Stomach (tissue), 9 donors: Measurements from ENCODE around the gene MAPK13. TPM values are rescaled to one million over a fixed set of nuclear protein-coding genes. Genes with fewer than 3 reads are reported as not detected.
A peak's percentile ranks its signal among the peaks of the same experiment; 100 is the strongest.

ENCODE experiments used
- DNase-seq, 2 donors: peaks; one replicate each; pipeline versions ENCODE4 v3.0.0 to v3.0.0-alpha.2; 2013 to 2019
- H3K27ac ChIP-seq, 5 donors: fragments of 200-600 bp in 4 of 5; sonication (generic) in 4 of 5; one replicate each; pipeline ENCODE4 v1.5.1; 2013 to 2019; ENCODE audit warnings: mild to moderate bottlenecking in 1 of 5, moderate library complexity in 1 of 5
- H3K27me3 ChIP-seq, 3 donors: fragments of 200-600 bp; sonication (generic); one replicate each; pipeline ENCODE4 v1.5.1; 2017 to 2019; ENCODE audit warnings: mixed run types in 1 of 3
- H3K36me3 ChIP-seq, 4 donors: fragments of 200-600 bp; sonication (generic); 1 replicate in 3 of 4; 2 replicates in 1 of 4; pipeline ENCODE4 v1.5.1; 2016 to 2019
- H3K4me1 ChIP-seq, 4 donors: fragments of 200-600 bp; sonication (generic); one replicate each; pipeline ENCODE4 v1.5.1; 2016 to 2019
- H3K4me3 ChIP-seq, 4 donors: fragments of 200-600 bp; sonication (generic) in 3 of 4; one replicate each; pipeline ENCODE4 v1.5.1; 2016 to 2019; ENCODE audit warnings: mild to moderate bottlenecking in 1 of 4
- H3K9me3 ChIP-seq, 4 donors: fragments of 200-600 bp; sonication (generic); one replicate each; pipeline ENCODE4 v1.5.1; 2016 to 2019
- EP300 ChIP-seq: sonication (generic); formaldehyde crosslinking; IDR thresholded peaks from one replicate; pipeline ENCODE4 v1.6.1; 2017; ENCODE audit warnings: antibody characterized with exemption
- POLR2A ChIP-seq, 4 donors: fragments of 450-650 bp; IDR thresholded peaks; one replicate each; pipeline ENCODE4 v1.6.1; 2016; ENCODE audit warnings: antibody characterized with exemption in 4 of 4, control low read depth in 2 of 4, mild to moderate bottlenecking in 1 of 4, moderate library complexity in 1 of 4
- POLR2AphosphoS5 ChIP-seq, 3 donors: sonication (generic); formaldehyde crosslinking; IDR thresholded peaks; one replicate each; pipeline ENCODE4 v1.6.1; 2016; ENCODE audit warnings: antibody characterized with exemption in 3 of 3
- WGBS, 5 donors: extraction: QIAGEN DNeasy Blood & Tissue Kit in 3 of 5; methylation state at CpG; one replicate each; pipeline versions ENCODE4 v1.1.5 to v1.1.7; 2013 to 2018; 5-methylcytosine and 5-hydroxymethylcytosine counted together
- intact Hi-C: fragments of 100-400 bp; cut with DNase I; formaldehyde crosslinking; loops from one replicate; pipeline ENCODE4 v1.15.1; 2023; ENCODE audit warnings: low total_unique reads
- polyA plus RNA-seq, 3 donors: library from polyadenylated mRNA; stranded (reverse); fragments of 200-250 nt; gene quantifications; one replicate each; pipeline ENCODE4 v1.2.3, GENCODE V29; 2013
- total RNA-seq, 5 donors: library from RNA; depleted of rRNA; stranded (reverse); fragments of >200 nt; gene quantifications; one replicate each; pipeline versions ENCODE4 v1.1.0 to v1.2.3, GENCODE V29; 2014 to 2016
- TF ChIP-seq, protein P1 (sequence below), 7 experiments: fragments of 450-650 bp in 4 of 7; fragments of 200-600 bp in 3 of 7; sonication (generic) in 3 of 7; IDR thresholded peaks; one replicate each; pipeline ENCODE4 v1.5.1; 2016 to 2019; ENCODE audit warnings: antibody characterized with exemption in 7 of 7, control low read depth in 2 of 7, mild to moderate bottlenecking in 1 of 7
- donor health status: healthy with polysubstance abuse.
- donor health status: Bipolar disorder and iron deficiency.
- donor health status: healthy.

MAPK13 gene
- total and polyA plus RNA-seq, 8 donors, result 19.8 to 95.9 (median 34.5) TPM

DNA sequence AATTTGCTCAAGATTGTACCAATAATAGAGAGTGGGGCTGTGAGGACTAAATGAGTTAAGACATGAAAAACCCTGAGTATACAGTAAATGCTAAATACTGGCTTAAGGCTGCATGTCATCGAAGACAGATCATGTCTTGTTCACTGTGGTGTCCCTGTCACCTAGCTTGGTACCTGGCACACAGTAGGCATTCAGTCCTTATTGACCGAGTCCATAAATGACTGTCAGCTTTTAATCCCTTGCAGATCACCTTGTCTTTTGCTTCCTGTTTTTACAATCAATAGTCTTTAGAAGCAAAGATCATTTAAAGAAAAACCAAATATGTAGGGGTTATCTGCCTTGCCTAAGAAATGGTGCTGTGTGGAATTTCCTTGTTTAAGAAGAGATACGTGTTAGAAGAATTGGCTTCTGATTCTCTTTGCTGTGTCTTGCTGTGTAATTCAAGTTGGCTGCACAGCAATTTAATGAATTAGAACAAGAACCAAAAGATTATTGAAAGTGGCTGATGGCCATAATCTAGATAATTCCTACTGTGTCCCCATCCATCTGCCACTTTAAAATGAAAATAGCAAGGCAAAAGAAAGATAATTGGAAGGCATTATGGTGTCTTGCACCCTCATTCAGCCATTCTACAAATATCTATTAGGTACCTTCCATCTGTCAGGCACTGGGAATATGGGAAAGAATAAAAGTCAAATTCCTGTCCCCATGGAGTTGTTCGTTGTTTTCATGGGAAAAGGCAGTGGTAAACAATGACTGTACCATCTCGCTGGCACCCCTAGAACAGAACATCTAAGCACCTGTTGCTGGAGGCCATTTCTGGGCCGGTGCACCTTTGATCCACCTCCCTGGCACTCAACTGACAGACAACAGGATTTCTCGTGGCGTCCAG is 12.4 kb upstream of the MAPK13 start:
- TF ChIP-seq, protein P1, sequence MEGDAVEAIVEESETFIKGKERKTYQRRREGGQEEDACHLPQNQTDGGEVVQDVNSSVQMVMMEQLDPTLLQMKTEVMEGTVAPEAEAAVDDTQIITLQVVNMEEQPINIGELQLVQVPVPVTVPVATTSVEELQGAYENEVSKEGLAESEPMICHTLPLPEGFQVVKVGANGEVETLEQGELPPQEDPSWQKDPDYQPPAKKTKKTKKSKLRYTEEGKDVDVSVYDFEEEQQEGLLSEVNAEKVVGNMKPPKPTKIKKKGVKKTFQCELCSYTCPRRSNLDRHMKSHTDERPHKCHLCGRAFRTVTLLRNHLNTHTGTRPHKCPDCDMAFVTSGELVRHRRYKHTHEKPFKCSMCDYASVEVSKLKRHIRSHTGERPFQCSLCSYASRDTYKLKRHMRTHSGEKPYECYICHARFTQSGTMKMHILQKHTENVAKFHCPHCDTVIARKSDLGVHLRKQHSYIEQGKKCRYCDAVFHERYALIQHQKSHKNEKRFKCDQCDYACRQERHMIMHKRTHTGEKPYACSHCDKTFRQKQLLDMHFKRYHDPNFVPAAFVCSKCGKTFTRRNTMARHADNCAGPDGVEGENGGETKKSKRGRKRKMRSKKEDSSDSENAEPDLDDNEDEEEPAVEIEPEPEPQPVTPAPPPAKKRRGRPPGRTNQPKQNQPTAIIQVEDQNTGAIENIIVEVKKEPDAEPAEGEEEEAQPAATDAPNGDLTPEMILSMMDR (IDR thresholded peaks at IDR 0.05), result no peak
- TF ChIP-seq EP300, result no peak
- TF ChIP-seq POLR2A (IDR thresholded peaks at IDR 0.05), result no peak
- Histone ChIP-seq H3K36me3 (peaks cover 0 to 12% (median 9%) of the 10 kb centered on the region in 4 donors), H3K27me3 (no peaks in the 10 kb centered on the region), H3K9me3 (no peaks in the 10 kb centered on the region), H3K4me3 (no peak overlapping the region), H3K4me1 (peaks cover 11 to 90% (median 43%) of the 10 kb centered on the region in 4 donors), H3K27ac (peak overlapping the region in 4 of 5 donors; percentile 9 to 59 (median 32))
- DNase-seq, result no peak
- 54 to 73% (median 64%) methylated on average over 8 of the region's 8 CpGs for WGBS, 5 donors
- intact Hi-C loops, result no loop called here

- Histone ChIP-seq H3K27me3 (no peaks in the 10 kb centered on the region), H3K4me3 (no peak overlapping the region), H3K27ac (peak overlapping the region in 4 of 5 donors; percentile 9 to 59 (median 32)), H3K4me1 (peaks cover 15 to 90% (median 46%) of the 10 kb centered on the region in 4 donors), H3K9me3 (no peaks in the 10 kb centered on the region), H3K36me3 (peaks cover 0 to 12% (median 8%) of the 10 kb centered on the region in 4 donors)
- TF ChIP-seq, protein P1 (IDR thresholded peaks at IDR 0.05), result no peak
- peak in 2 of 3 donors; percentile 46 to 50 for TF ChIP-seq POLR2AphosphoS5 (IDR thresholded peaks at IDR 0.05)
- no peak for TF ChIP-seq POLR2A (IDR thresholded peaks at IDR 0.05)
- 21 to 46% (median 31%) methylated on average over 4 of the region's 4 CpGs for WGBS, 5 donors
- DNase-seq, result peak; percentile 62 to 91
- intact Hi-C loops, result no loop called here
These were observed 11.7 kb upstream of the MAPK13 start for GRCh38 chr6:36118550-36119107.

GRCh38 chr6:36119209-36119608 is 11.1 kb upstream of the MAPK13 start:
- Histone ChIP-seq H3K27ac (peak overlapping the region in 3 of 5 donors; percentile 42 to 59 (median 52)), H3K4me1 (peaks cover 20 to 90% (median 50%) of the 10 kb centered on the region in 4 donors), H3K36me3 (peaks cover 0 to 12% (median 6%) of the 10 kb centered on the region in 4 donors), H3K4me3 (no peak overlapping the region), H3K27me3 (no peaks in the 10 kb centered on the region), H3K9me3 (no peaks in the 10 kb centered on the region)
- TF ChIP-seq POLR2A (IDR thresholded peaks at IDR 0.05), result no peak
- TF ChIP-seq EP300, result no peak
- TF ChIP-seq, protein P1 (IDR thresholded peaks at IDR 0.05), result no peak
- no peak for TF ChIP-seq POLR2AphosphoS5 (IDR thresholded peaks at IDR 0.05)
- 63 to 75% (median 69%) methylated on average over 4 of the region's 4 CpGs for WGBS, 5 donors
- intact Hi-C loops, result no loop called here
- DNase-seq, result no peak

- Histone ChIP-seq H3K27me3 (no peaks in the 10 kb centered on the region), H3K4me3 (no peak overlapping the region), H3K9me3 (no peaks in the 10 kb centered on the region), H3K36me3 (peaks cover 0 to 12% (median 6%) of the 10 kb centered on the region in 4 donors), H3K4me1 (peaks cover 22 to 84% (median 49%) of the 10 kb centered on the region in 4 donors), H3K27ac (peak overlapping the region in 3 of 5 donors; percentile 48 to 78 (median 76))
- WGBS, 5 donors, result 76 to 87% (median 83%) methylated on average over 6 of the region's 6 CpGs
- no peak for DNase-seq
- TF ChIP-seq, protein P1 (IDR thresholded peaks at IDR 0.05), result no peak
- TF ChIP-seq EP300, result no peak
- TF ChIP-seq POLR2AphosphoS5 (IDR thresholded peaks at IDR 0.05), result no peak
- no peak for TF ChIP-seq POLR2A (IDR thresholded peaks at IDR 0.05)
- intact Hi-C loops, result no loop called here
These were observed 10.3 kb upstream of the MAPK13 start for GRCh38 chr6:36120018-36120417.
